ENCODE measurements around the gene PFN2.
"Not testable (repeated sequence)": the region's sequence is repeated elsewhere in the genome, so short reads cannot be mapped to it uniquely, and the experiment has no call there.

PFN2 gene

GRCh38 chr3:149957361-149958125 is 13.2 kb downstream of the PFN2 start:
- no peak for TF ChIP-seq CTCF (IDR thresholded peaks at IDR 0.05; ENCODE audit: low read length, missing control alignments)
- no peak overlapping the region for H3K4me3 ChIP-seq (replicated peaks; ENCODE audit: low read depth, low read length)

DNA sequence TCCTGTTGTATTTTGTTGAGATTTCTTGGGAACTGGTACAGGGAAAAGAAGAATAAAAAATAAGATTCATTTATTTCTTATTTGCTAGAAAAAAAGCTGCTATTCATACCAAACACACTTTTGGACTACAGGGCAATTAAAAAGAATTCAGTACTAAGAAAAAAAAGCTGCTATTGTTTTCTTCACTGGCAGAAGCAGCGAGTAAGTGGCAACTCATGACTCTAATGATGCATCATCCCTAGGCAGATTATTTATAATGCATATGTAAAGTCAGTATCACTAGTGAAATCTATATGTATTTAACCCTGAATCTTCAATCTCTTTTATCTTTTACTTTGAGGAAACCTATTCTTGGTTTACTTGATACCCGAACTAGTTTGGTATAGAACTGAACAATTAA is 15.2 kb downstream of the PFN2 start:
- TF ChIP-seq CTCF (IDR thresholded peaks at IDR 0.05; ENCODE audit: low read length, missing control alignments) = no peak
- no peak overlapping the region for H3K4me3 ChIP-seq (replicated peaks; ENCODE audit: low read depth, low read length)
- DNase-seq (ENCODE audit: low read depth) = no peak

More at GRCh38 chr3:149957361-149958125, 13.2 kb downstream of the PFN2 start:
- no peak for DNase-seq (ENCODE audit: low read depth)

DNA sequence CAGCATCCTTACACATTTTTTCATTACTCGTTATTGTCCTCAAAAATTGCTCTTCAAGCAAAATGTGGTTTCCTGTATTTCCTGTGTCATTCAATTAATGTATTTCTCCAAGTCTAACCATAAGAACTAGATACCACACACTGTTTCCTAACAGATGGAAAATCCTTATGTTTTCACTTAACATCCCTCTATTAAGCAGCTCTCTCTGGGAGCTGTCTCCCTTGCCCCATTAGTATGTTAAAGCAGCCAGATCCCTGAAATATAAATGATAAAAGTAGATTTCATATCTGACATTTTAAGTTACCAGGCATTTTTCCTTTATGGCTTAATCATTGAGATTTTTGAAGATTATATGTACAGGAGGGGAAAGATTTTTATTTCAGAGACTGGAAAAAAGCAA is 15.9 kb downstream of the PFN2 start:
- no peak for DNase-seq (ENCODE audit: low read depth)
- no peak for TF ChIP-seq CTCF (IDR thresholded peaks at IDR 0.05; ENCODE audit: low read length, missing control alignments)
- H3K4me3 ChIP-seq (replicated peaks; ENCODE audit: low read depth, low read length) = no peak overlapping the region

DNA sequence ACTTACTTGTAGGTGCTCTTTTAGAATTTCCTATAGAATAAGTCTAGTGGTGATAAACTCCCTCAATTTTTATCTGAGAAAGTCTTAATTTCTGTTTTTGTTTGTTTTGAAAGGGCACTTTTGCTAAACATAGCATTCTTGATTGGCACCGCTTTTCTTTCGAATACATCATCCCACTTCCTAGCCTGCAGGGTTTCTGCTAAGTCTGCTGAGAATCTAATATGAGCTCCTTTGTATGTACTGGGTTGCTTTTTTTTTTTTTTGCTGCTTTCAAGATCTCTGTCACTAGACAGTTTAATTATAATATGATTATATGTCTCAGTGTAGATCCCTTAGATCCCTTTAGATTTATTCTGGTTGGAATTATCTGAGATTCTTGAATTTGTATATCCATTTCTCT is 21.5 kb downstream of the PFN2 start:
- DNase-seq (ENCODE audit: low read depth) = no peak
- TF ChIP-seq CTCF (IDR thresholded peaks at IDR 0.05; ENCODE audit: low read length, missing control alignments) = no peak

DNA sequence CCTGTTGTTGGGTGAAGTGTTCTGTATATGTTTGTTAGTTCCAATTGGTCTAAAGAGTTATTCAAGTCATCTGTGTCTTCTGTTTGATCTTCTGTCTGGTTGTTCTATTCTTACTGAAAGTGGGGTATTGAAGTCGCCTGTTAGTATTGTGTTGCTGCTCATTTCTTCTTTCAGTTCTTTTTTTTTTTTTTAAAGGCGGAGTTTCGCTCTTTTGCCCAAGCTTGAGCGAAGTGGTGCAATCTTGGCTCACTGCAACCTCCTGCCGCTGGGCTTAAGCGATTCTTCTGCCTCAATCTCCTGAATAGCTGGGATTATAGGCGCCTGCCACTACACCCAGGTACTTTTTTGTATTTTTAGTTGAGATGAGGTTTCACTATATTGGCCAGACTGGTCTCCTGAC is 23.5 kb downstream of the PFN2 start:
- TF ChIP-seq CTCF (IDR thresholded peaks at IDR 0.05; ENCODE audit: low read length, missing control alignments) = no peak
- no peak for DNase-seq (ENCODE audit: low read depth)
- no peak overlapping the region for H3K4me3 ChIP-seq (replicated peaks; ENCODE audit: low read depth, low read length)

More for the DNA sequence above, 21.5 kb downstream of the PFN2 start:
- no peak overlapping the region for H3K4me3 ChIP-seq (replicated peaks; ENCODE audit: low read depth, low read length)

DNA sequence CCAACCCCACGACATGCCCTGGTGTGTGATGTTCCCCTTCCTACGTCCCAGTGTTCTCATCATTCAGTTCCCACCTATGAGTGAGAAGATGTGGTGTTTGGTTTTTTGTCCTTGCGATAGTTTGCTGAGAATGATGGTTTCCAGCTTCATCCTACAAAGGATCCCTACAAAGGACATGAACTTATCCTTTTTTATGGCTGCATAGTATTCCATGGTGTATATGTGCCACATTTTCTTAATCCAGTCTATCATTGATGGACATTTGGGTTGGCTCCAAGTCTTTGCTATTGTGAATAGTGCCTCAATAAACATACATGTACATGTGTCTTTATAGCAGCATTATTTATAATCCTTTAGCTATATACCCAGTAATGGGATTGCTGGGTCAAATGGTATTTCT is 26.7 kb downstream of the PFN2 start:
- H3K4me3 ChIP-seq (replicated peaks; ENCODE audit: low read depth, low read length); DNase-seq (ENCODE audit: low read depth): not testable (repeated sequence)

GRCh38 chr3:149942409-149942808 is 28.3 kb downstream of the PFN2 start:
- no peak for DNase-seq (ENCODE audit: low read depth)
- TF ChIP-seq CTCF (IDR thresholded peaks at IDR 0.05; ENCODE audit: low read length, missing control alignments) = no peak
- H3K4me3 ChIP-seq (replicated peaks; ENCODE audit: low read depth, low read length) = no peak overlapping the region

Data from fibroblast of pulmonary artery (primary cell).